Adrenal gland (tissue), 12 donors: Measurements from ENCODE around the gene RMDN3. TPM values are rescaled to one million over a fixed set of nuclear protein-coding genes. Genes with fewer than 3 reads are reported as not detected.

Experiments
- DNase-seq, 7 donors: peaks; one replicate each; pipeline ENCODE4 v3.0.0-alpha.2; 2019 to 2020
- H3K27ac ChIP-seq, 5 donors: fragments of 200-600 bp; sonication (generic) in 4 of 5; 1 replicate in 3 of 5; 2 replicates in 2 of 5; pipeline versions ENCODE4 v1.5.1 to v1.8.0; 2016 to 2020; ENCODE audit warnings: mild to moderate bottlenecking in 1 of 5
- H3K27me3 ChIP-seq: fragments of 200-600 bp; 2 replicates; pipeline ENCODE4 v1.8.0; 2021
- H3K36me3 ChIP-seq, 2 donors: fragments of 200-600 bp; replicated peaks in 1 of 2; 1 replicate in 1 of 2; 2 replicates in 1 of 2; pipeline versions ENCODE4 v1.5.1 to v1.8.0; 2018 to 2022
- H3K4me1 ChIP-seq, 2 donors: fragments of 200-600 bp; replicated peaks in 1 of 2; 1 replicate in 1 of 2; 2 replicates in 1 of 2; pipeline versions ENCODE4 v1.5.1 to v1.8.0; 2018 to 2021
- H3K4me3 ChIP-seq, 4 donors: fragments of 200-600 bp; sonication (generic) in 3 of 4; one replicate each; pipeline ENCODE4 v1.5.1; 2016 to 2018
- H3K9me3 ChIP-seq, 3 donors: fragments of 200-600 bp; sonication (generic) in 1 of 3; replicated peaks in 1 of 3; 1 replicate in 2 of 3; 2 replicates in 1 of 3; pipeline versions ENCODE4 v1.5.1 to v1.8.0; 2016 to 2021
- POLR2A ChIP-seq, 2 donors: fragments of 450-650 bp; IDR thresholded peaks; one replicate each; pipeline ENCODE4 v1.6.1; 2017; ENCODE audit warnings: antibody characterized with exemption in 2 of 2, mild to moderate bottlenecking in 2 of 2, moderate library complexity in 1 of 2
- WGBS, 4 donors: extraction: QIAGEN DNeasy Blood & Tissue Kit in 2 of 4; methylation state at CpG; one replicate each; pipeline versions ENCODE4 v1.1.5 to v1.1.7; 2013 to 2017; 5-methylcytosine and 5-hydroxymethylcytosine counted together
- intact Hi-C, 2 donors: fragments of 100-400 bp; cut with DNase I; formaldehyde crosslinking; loops; one replicate each; pipeline versions ENCODE4 v1.14.1 to v1.15.0; 2022 to 2023
- polyA plus RNA-seq, 3 donors: library from polyadenylated mRNA; stranded (reverse); fragments of 200-250 nt in 2 of 3; fragments of 350-450 nt in 1 of 3; fragmentation: Illumina TruSeq in 1 of 3; extraction: RNeasy Lipid Tissue Mini Kit (QIAGEN cat#74804) in 1 of 3; gene quantifications; one replicate each; pipeline ENCODE4 v1.2.3, GENCODE V29; 2013 to 2014
- total RNA-seq, 9 donors: library from RNA; depleted of rRNA in 4 of 9; stranded (reverse); fragments of >200 nt in 4 of 9; fragments of 120-200 nt in 1 of 9; fragmentation: NEBNext Ultra II Directional in 1 of 9; extraction: Animal tissue kit (Norgen Biotek cat#: 25700) in 1 of 9; gene quantifications; one replicate each; pipeline versions ENCODE4 v1.1.0 to v1.2.4, GENCODE V29; 2013 to 2023
- TF ChIP-seq, protein P1 (sequence below), 6 experiments: fragments of 450-650 bp in 4 of 6; fragments of 200-600 bp in 2 of 6; sonication (generic) in 1 of 6; IDR thresholded peaks; 1 replicate in 5 of 6; 2 replicates in 1 of 6; pipeline versions ENCODE4 v1.5.1 to v1.8.0; 2016 to 2021; ENCODE audit warnings: antibody characterized with exemption in 6 of 6, mild to moderate bottlenecking in 2 of 6, moderate library complexity in 1 of 6
- donor health status: healthy with polysubstance abuse.
- donor health status: Bipolar disorder and iron deficiency.
- donor health status: DM: yes; HTN: yes; CAD: no.
- donor health status: DM: no; HTN: no; CAD: no.
- donor health status: DM: no; HTN: no; CAD: no.
- donor health status: DM: yes; HTN: yes; CAD: no.

RMDN3 gene
- total and polyA plus RNA-seq, 12 donors = 19.2 to 50.1 (median 32.5) TPM

- no peak for TF ChIP-seq POLR2A (IDR thresholded peaks at IDR 0.05)
- TF ChIP-seq, protein P1, sequence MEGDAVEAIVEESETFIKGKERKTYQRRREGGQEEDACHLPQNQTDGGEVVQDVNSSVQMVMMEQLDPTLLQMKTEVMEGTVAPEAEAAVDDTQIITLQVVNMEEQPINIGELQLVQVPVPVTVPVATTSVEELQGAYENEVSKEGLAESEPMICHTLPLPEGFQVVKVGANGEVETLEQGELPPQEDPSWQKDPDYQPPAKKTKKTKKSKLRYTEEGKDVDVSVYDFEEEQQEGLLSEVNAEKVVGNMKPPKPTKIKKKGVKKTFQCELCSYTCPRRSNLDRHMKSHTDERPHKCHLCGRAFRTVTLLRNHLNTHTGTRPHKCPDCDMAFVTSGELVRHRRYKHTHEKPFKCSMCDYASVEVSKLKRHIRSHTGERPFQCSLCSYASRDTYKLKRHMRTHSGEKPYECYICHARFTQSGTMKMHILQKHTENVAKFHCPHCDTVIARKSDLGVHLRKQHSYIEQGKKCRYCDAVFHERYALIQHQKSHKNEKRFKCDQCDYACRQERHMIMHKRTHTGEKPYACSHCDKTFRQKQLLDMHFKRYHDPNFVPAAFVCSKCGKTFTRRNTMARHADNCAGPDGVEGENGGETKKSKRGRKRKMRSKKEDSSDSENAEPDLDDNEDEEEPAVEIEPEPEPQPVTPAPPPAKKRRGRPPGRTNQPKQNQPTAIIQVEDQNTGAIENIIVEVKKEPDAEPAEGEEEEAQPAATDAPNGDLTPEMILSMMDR (IDR thresholded peaks at IDR 0.05) = no peak
- intact Hi-C loops = no loop called here
- 83 to 90% (median 86%) methylated on average over 2 of the region's 2 CpGs for WGBS, 4 donors
These were observed 31.1 kb downstream of the RMDN3 start for GRCh38 chr15:40723919-40724318.

GRCh38 chr15:40722934-40723333 lies 32.1 kb downstream of the RMDN3 start:
- TF ChIP-seq, protein P1 (IDR thresholded peaks at IDR 0.05) = no peak
- no peak for TF ChIP-seq POLR2A (IDR thresholded peaks at IDR 0.05)
- no peak overlapping the region for H3K4me3 ChIP-seq
- no peak for DNase-seq
- no peaks in the 10 kb centered on the region for H3K4me1 ChIP-seq
- intact Hi-C loops = no loop called here
- WGBS, 4 donors = 86 to 98% (median 92%) methylated on average over 2 of the region's 2 CpGs
- H3K36me3 ChIP-seq = no peaks in the 10 kb centered on the region
- no peaks in the 10 kb centered on the region for H3K27me3 ChIP-seq
- no peak overlapping the region for H3K27ac ChIP-seq
- H3K9me3 ChIP-seq = no peaks in the 10 kb centered on the region

More at GRCh38 chr15:40723919-40724318, 31.1 kb downstream of the RMDN3 start:
- no peaks in the 10 kb centered on the region for H3K27me3 ChIP-seq
- no peak overlapping the region for H3K4me3 ChIP-seq
- no peaks in the 10 kb centered on the region for H3K4me1 ChIP-seq
- no peaks in the 10 kb centered on the region for H3K9me3 ChIP-seq
- H3K36me3 ChIP-seq = no peaks in the 10 kb centered on the region
- DNase-seq = no peak
- H3K27ac ChIP-seq = no peak overlapping the region

GRCh38 chr15:40722354-40722753 lies 32.7 kb downstream of the RMDN3 start:
- 89 to 92% (median 91%) methylated on average over 4 of the region's 4 CpGs for WGBS, 4 donors
- H3K27me3 ChIP-seq = no peaks in the 10 kb centered on the region
- H3K27ac ChIP-seq = no peak overlapping the region
- no peak for TF ChIP-seq POLR2A (IDR thresholded peaks at IDR 0.05)
- TF ChIP-seq, protein P1 (IDR thresholded peaks at IDR 0.05) = no peak
- DNase-seq = no peak
- no peaks in the 10 kb centered on the region for H3K36me3 ChIP-seq
- no peaks in the 10 kb centered on the region for H3K9me3 ChIP-seq
- intact Hi-C loops = no loop called here
- no peak overlapping the region for H3K4me3 ChIP-seq
- no peaks in the 10 kb centered on the region for H3K4me1 ChIP-seq

DNA sequence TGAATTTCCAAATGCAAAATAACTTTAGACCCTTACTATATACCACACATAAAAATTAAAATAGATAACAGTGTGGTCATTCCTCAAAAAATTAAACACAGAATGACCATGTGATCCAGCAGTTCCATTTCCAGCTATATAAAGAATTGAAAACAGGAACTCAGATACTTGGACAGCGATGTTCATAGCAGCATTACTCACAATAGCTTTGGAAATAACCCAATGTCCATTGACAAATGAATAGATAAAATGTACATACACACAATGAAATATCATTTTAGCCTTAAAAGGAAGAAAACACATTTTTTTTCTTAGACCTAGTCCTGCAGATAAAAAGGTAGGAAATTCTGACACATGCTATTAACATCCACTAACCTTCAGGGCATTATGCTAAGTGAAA lies 33.4 kb downstream of the RMDN3 start:
- 81 to 86% (median 84%) methylated on average over 1 of the region's 1 CpG for whole genome bisulfite sequencing, 4 donors
- Histone ChIP-seq H3K27ac (no peak overlapping the region), H3K4me3 (no peak overlapping the region), H3K36me3 (no peaks in the 10 kb centered on the region), H3K27me3 (no peaks in the 10 kb centered on the region), H3K4me1 (no peaks in the 10 kb centered on the region), H3K9me3 (no peaks in the 10 kb centered on the region)
- intact Hi-C loops = no loop called here
- no peak for DNase-seq
- no peak for TF ChIP-seq POLR2A (IDR thresholded peaks at IDR 0.05)
- TF ChIP-seq, protein P1 (IDR thresholded peaks at IDR 0.05) = no peak
